H1 (cell line): ENCODE measurements around the gene THAP11. TPM values are rescaled to one million over a fixed set of nuclear protein-coding genes. Genes with fewer than 3 reads are reported as not detected.

Experiments
- CTCF ChIA-PET: fragments of 300-600 bp; sonication (Branson Sonifier 250); formaldehyde crosslinking; loops from one replicate; lab custom pipeline; 2021; ENCODE audit not compliant: partially characterized antibody; lab: Charles Lee
- POLR2A ChIA-PET: fragments of 300-600 bp; sonication (Branson Sonifier 250); formaldehyde crosslinking; loops from one replicate; lab custom pipeline; 2021; ENCODE audit warnings: inconsistent platforms; ENCODE audit not compliant: partially characterized antibody; lab: Charles Lee
- DNase-seq, 2 experiments: peaks; one replicate each; pipeline versions ENCODE4 v3.0.0 to v3.0.0-alpha.2; 2010 to 2022; ENCODE audit warnings: low spot score in 2 of 2, low read depth in 1 of 2, mixed read lengths in 1 of 2
- FAIRE-seq: peaks from 2 replicates; lab custom pipeline; 2011; peaks lifted over from hg19 to GRCh38; lab: Jason Lieb, UNC
- H2AFZ ChIP-seq: 2 replicates; pipeline ENCODE4 v1.8.1; 2012; ENCODE audit warnings: low read length, inconsistent platforms
- H2AK5ac ChIP-seq: 2 replicates; pipeline ENCODE4 v1.6.1; 2013; ENCODE audit warnings: low read depth, low read length
- H2BK120ac ChIP-seq: replicated peaks from 2 replicates; pipeline ENCODE3; 2013; ENCODE audit warnings: low read depth, low read length, inconsistent platforms
- H2BK12ac ChIP-seq: 2 replicates; pipeline ENCODE4 v1.6.1; 2013; ENCODE audit warnings: low read depth, low read length
- H2BK15ac ChIP-seq: 2 replicates; pipeline ENCODE4 v1.6.1; 2013; ENCODE audit warnings: low read length
- H2BK20ac ChIP-seq: 2 replicates; pipeline ENCODE4 v1.6.1; 2013; ENCODE audit warnings: low read length
- H2BK5ac ChIP-seq: 2 replicates; pipeline ENCODE4 v1.6.1; 2013; ENCODE audit warnings: low read depth, low read length
- H3K14ac ChIP-seq: 2 replicates; pipeline ENCODE4 v1.6.1; 2013; ENCODE audit warnings: inconsistent platforms; ENCODE audit not compliant: insufficient read length
- H3K18ac ChIP-seq: 2 replicates; pipeline ENCODE4 v1.6.1; 2013; ENCODE audit warnings: low read length; ENCODE audit errors: extremely low read depth
- H3K23ac ChIP-seq: 2 replicates; pipeline ENCODE4 v1.6.1; 2013; ENCODE audit warnings: inconsistent platforms; ENCODE audit not compliant: insufficient read length
- H3K23me2 ChIP-seq: 2 replicates; pipeline ENCODE4 v1.6.1; 2013; ENCODE audit warnings: low read depth, low read length
- H3K27ac ChIP-seq: 2 replicates; pipeline ENCODE4 v1.6.1; 2011; ENCODE audit warnings: low read depth, low read length, inconsistent platforms
- H3K27me3 ChIP-seq, 4 experiments: replicated peaks in 1 of 4; 1 replicate in 1 of 4; 2 replicates in 3 of 4; pipeline versions ENCODE4 v1.6.1 to v1.8.1; 2011 to 2013; ENCODE audit warnings: low read length in 3 of 4, mild to moderate bottlenecking in 3 of 4, inconsistent platforms in 2 of 4, mixed read lengths in 2 of 4, moderate library complexity in 1 of 4; ENCODE audit not compliant: control insufficient read depth in 3 of 4, insufficient read depth in 3 of 4; ENCODE audit errors: extremely low read depth in 1 of 4
- H3K36me3 ChIP-seq, 4 experiments: 2 replicates each; pipeline versions ENCODE4 v1.6.1 to v1.8.1; 2011 to 2013; ENCODE audit warnings: mild to moderate bottlenecking in 4 of 4, low read length in 3 of 4, moderate library complexity in 2 of 4, control low read depth in 1 of 4, inconsistent platforms in 1 of 4; ENCODE audit not compliant: insufficient read depth in 4 of 4, control insufficient read depth in 2 of 4
- H3K4ac ChIP-seq: replicated peaks from 2 replicates; pipeline ENCODE3; 2013; ENCODE audit warnings: low read length, low read depth, mixed read lengths, inconsistent platforms; ENCODE audit not compliant: insufficient read length
- H3K4me1 ChIP-seq, 4 experiments: replicated peaks in 1 of 4; 1 replicate in 1 of 4; 2 replicates in 3 of 4; pipeline versions ENCODE4 v1.6.1 to v1.8.1; 2011 to 2013; ENCODE audit warnings: low read length in 3 of 4, inconsistent platforms in 2 of 4, mixed read lengths in 1 of 4; ENCODE audit not compliant: insufficient read depth in 4 of 4, control insufficient read depth in 3 of 4
- H3K4me2 ChIP-seq, 2 experiments: 2 replicates each; pipeline versions ENCODE4 v1.6.1 to v1.8.1; 2011 to 2013; ENCODE audit warnings: low read depth in 2 of 2, low read length in 2 of 2, control low read depth in 1 of 2, inconsistent platforms in 1 of 2, mild to moderate bottlenecking in 1 of 2; ENCODE audit not compliant: insufficient read depth in 1 of 2
- H3K4me3 ChIP-seq, 4 experiments: fragments of 200-600, 300-600 bp in 1 of 4; sonication (generic), shearing (Covaris generic), sonication (Bioruptor Twin) in 1 of 4; 2 replicates each; pipeline versions ENCODE4 v1.5.1 to v1.8.1; 2011 to 2016; ENCODE audit warnings: low read length in 4 of 4, low read depth in 3 of 4, control low read depth in 2 of 4, inconsistent platforms in 2 of 4, mild to moderate bottlenecking in 2 of 4, mixed read lengths in 1 of 4, moderate library complexity in 1 of 4; ENCODE audit not compliant: insufficient read depth in 2 of 4; ENCODE audit errors: extremely low read depth in 1 of 4
- H3K56ac ChIP-seq: replicated peaks from 2 replicates; pipeline ENCODE3; 2013; ENCODE audit warnings: low read depth, mild to moderate bottlenecking, mixed read lengths, low read length, inconsistent platforms; ENCODE audit not compliant: insufficient read length
- H3K79me1 ChIP-seq: 2 replicates; pipeline ENCODE4 v1.6.1; 2013; ENCODE audit warnings: low read depth, low read length, control low read depth
- H3K79me2 ChIP-seq, 2 experiments: 2 replicates each; pipeline versions ENCODE4 v1.6.1 to v1.8.1; 2012 to 2013; ENCODE audit warnings: low read length in 2 of 2, mild to moderate bottlenecking in 2 of 2, inconsistent platforms in 1 of 2; ENCODE audit not compliant: insufficient read depth in 2 of 2, control insufficient read depth in 1 of 2
- H3K9ac ChIP-seq, 4 experiments: replicated peaks in 1 of 4; 1 replicate in 1 of 4; 2 replicates in 3 of 4; pipeline versions ENCODE4 v1.6.1 to v1.8.1; 2011 to 2013; ENCODE audit warnings: low read depth in 3 of 4, low read length in 3 of 4, control low read depth in 2 of 4, mild to moderate bottlenecking in 2 of 4, moderate library complexity in 2 of 4, inconsistent platforms in 1 of 4; ENCODE audit errors: extremely low read depth in 1 of 4
- H3K9me3 ChIP-seq, 2 experiments: 2 replicates each; pipeline versions ENCODE4 v1.6.1 to v1.8.1; 2012 to 2013; ENCODE audit warnings: mild to moderate bottlenecking in 2 of 2, moderate library complexity in 2 of 2, control low read depth in 1 of 2, inconsistent platforms in 1 of 2, low read depth in 1 of 2, low read length in 1 of 2, mixed read lengths in 1 of 2; ENCODE audit not compliant: insufficient read depth in 2 of 2
- H4K20me1 ChIP-seq, 2 experiments: replicated peaks in 1 of 2; 2 replicates each; pipeline versions ENCODE3 to v1.8.1; 2011 to 2013; ENCODE audit warnings: inconsistent platforms in 2 of 2, low read length in 2 of 2, mild to moderate bottlenecking in 1 of 2; ENCODE audit not compliant: insufficient read depth in 2 of 2, control insufficient read depth in 1 of 2
- H4K5ac ChIP-seq: 2 replicates; pipeline ENCODE4 v1.6.1; 2013; ENCODE audit warnings: low read length, low read depth, mixed read lengths, inconsistent platforms; ENCODE audit not compliant: insufficient read length
- H4K8ac ChIP-seq: 2 replicates; pipeline ENCODE4 v1.8.0; 2013; ENCODE audit warnings: mild to moderate bottlenecking, moderate library complexity, low read length, inconsistent platforms; ENCODE audit not compliant: insufficient read depth; ENCODE audit errors: extremely low read depth
- H4K91ac ChIP-seq: replicated peaks from 2 replicates; pipeline ENCODE3; 2013; ENCODE audit warnings: low read length, mixed read lengths, inconsistent platforms; ENCODE audit not compliant: insufficient read length
- BACH1 ChIP-seq: IDR thresholded peaks from 2 replicates; pipeline ENCODE4 v1.6.1; 2012; ENCODE audit warnings: low read length, improper control_type of control experiment
- EP300 ChIP-seq, 2 experiments: IDR thresholded peaks; 1 replicate in 1 of 2; 2 replicates in 1 of 2; pipeline ENCODE4 v1.6.1; 2011 to 2012; ENCODE audit warnings: low read depth in 2 of 2, low read length in 2 of 2, mild to moderate bottlenecking in 2 of 2, borderline replicate concordance in 1 of 2, inconsistent platforms in 1 of 2, moderate library complexity in 1 of 2
- JUND ChIP-seq: IDR thresholded peaks from 2 replicates; pipeline ENCODE4 v1.6.1; 2011; ENCODE audit warnings: mild to moderate bottlenecking, improper control_type of control experiment, low read length
- KDM4A ChIP-seq: IDR thresholded peaks from one replicate; pipeline ENCODE4 v1.7.1; 2012; ENCODE audit warnings: low read depth, mild to moderate bottlenecking, moderate library complexity, low read length, inconsistent platforms; ENCODE audit not compliant: severe bottlenecking
- MAFK ChIP-seq: IDR thresholded peaks from 2 replicates; pipeline ENCODE4 v1.6.1; 2012; ENCODE audit warnings: low read depth, mild to moderate bottlenecking, improper control_type of control experiment, low read length
- POLR2AphosphoS5 ChIP-seq: IDR thresholded peaks from 2 replicates; pipeline ENCODE4 v1.6.1; 2011; ENCODE audit warnings: low read depth, low read length
- RNF2 ChIP-seq: fragments of 200-900, 300-1000 bp; sonication (generic); IDR thresholded peaks from 2 replicates; pipeline ENCODE4 v1.7.1; 2016; ENCODE audit warnings: borderline replicate concordance, low read depth, mild to moderate bottlenecking, antibody characterized with exemption, low read length; ENCODE audit not compliant: poor library complexity, severe bottlenecking; ENCODE audit errors: missing control alignments
- SIRT6 ChIP-seq: IDR thresholded peaks from one replicate; pipeline ENCODE4 v1.7.1; 2012; ENCODE audit warnings: low read length, inconsistent platforms
- SRF ChIP-seq: IDR thresholded peaks from 2 replicates; pipeline ENCODE4 v1.6.1; 2011; ENCODE audit warnings: mild to moderate bottlenecking, low read depth, low read length, moderate library complexity
- WGBS, 2 experiments: shearing (Covaris generic) in 1 of 2; methylation state at CpG; one replicate each; pipeline versions ENCODE4 v1.1.6 to v1.1.7; 2013 to 2015; ENCODE audit warnings: low lambda C conversion rate in 2 of 2, mixed read lengths in 2 of 2, inconsistent platforms in 1 of 2, low coverage in 1 of 2, missing lambda C conversion rate in 1 of 2; ENCODE audit not compliant: insufficient replicate concordance in 2 of 2, insufficient coverage in 1 of 2, insufficient read length in 1 of 2; ENCODE audit errors: extremely low coverage in 1 of 2, missing lambda C conversion rate in 1 of 2; 5-methylcytosine and 5-hydroxymethylcytosine counted together
- polyA plus RNA-seq, 7 experiments: library from polyadenylated mRNA; depleted of rRNA in 3 of 7; stranded (reverse) in 5 of 7; unstranded in 2 of 7; fragments of >200 nt in 5 of 7; fragments of 200-250 nt in 2 of 7; gene quantifications; 1 replicate in 5 of 7; 2 replicates in 1 of 7; 4 replicates in 1 of 7; pipeline versions ENCODE4 v1.2.1 to v1.2.3, GENCODE V29; 2011 to 2013; ENCODE audit warnings: missing spikeins in 2 of 7, mixed read lengths in 2 of 7
- total RNA-seq: library from RNA; stranded (reverse); fragmentation: NEBNext Ultra II Directional; extraction: Animal tissue kit (Norgen Biotek cat#: 25700); gene quantifications from 2 replicates; pipeline ENCODE4 v1.2.1, GENCODE V29; 2021
- TF ChIP-seq, protein P1 (sequence below): IDR thresholded peaks from 2 replicates; pipeline ENCODE4 v1.6.1; 2012; ENCODE audit warnings: inconsistent platforms

The THAP11 gene
- total and polyA plus RNA-seq, 2 of the 8 experiments (the other 6 are each of a cell fraction or from before 2014, with no cell fraction given) = 50.8 to 54.8 TPM

DNA sequence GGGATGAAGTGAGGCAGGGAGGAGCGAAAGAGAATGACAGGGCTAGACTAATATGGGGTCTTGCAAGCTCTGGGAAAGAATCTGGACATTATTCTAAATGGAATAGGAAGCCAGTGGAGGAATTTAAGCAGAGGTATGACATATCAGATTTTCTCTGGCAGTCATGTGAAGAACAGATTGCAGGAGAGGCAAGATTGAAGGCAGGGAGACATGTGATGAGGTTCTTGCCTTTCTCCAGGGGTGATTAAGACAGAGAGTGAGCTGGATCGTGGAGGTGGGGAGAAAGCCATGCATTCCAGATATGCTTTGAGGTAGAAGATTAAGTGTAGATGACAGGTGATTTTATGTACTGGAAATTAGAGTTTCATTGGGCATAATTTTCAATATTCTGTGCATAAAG, 4.3 kb upstream of the THAP11 start:
- 91% methylated on average over 2 of the region's 2 CpGs; no CpG with 5 or more reads in 1 of the 2 experiments for WGBS, 2 experiments
- H2AFZ ChIP-seq = no peak overlapping the region
- no peak for DNase-seq
- H3K79me1 ChIP-seq = no peaks in the 10 kb centered on the region; the same call in 1 of the 2 replicates
- H4K91ac ChIP-seq = no peak overlapping the region
- H3K23me2 ChIP-seq = peaks cover 11% of the 10 kb centered on the region
- H4K8ac ChIP-seq = no peak overlapping the region
- no peak overlapping the region for H3K23ac ChIP-seq
- H2BK12ac ChIP-seq = no peak overlapping the region
- no peak overlapping the region for H3K4me3 ChIP-seq
- no peak overlapping the region for H3K27ac ChIP-seq
- no peak overlapping the region for H3K56ac ChIP-seq
- CTCF ChIA-PET = interaction anchor here (0.6 to 1.0 kb wide), 2 partner anchors 10 to 70 kb away, joined by 4 read pairs; partner anchors contain the start of gene CENPT
- H3K4me1 ChIP-seq = peaks cover 0 to 5% (median 3%) of the 10 kb centered on the region in 4 experiments; a peak in 4 of 7 replicates
- H3K27me3 ChIP-seq = no peaks in the 10 kb centered on the region
- no peak overlapping the region for H2BK5ac ChIP-seq
- H3K9ac ChIP-seq = no peak overlapping the region
- no peak overlapping the region for H3K4me2 ChIP-seq
- H2BK120ac ChIP-seq = no peak overlapping the region
- H3K14ac ChIP-seq = no peak overlapping the region
- POLR2A ChIA-PET = interaction anchor here (1.3 kb wide), 1 partner anchor 8 kb away, joined by 3 read pairs; no protein-coding TSS in a partner anchor
- H4K5ac ChIP-seq = no peak overlapping the region
- no peaks in the 10 kb centered on the region for H3K9me3 ChIP-seq
- H2AK5ac ChIP-seq = no peak overlapping the region
- 0 out of 2 replicates have a peak overlapping the region, but pooled peaks have one; percentile 72 for H2BK15ac ChIP-seq
- peaks cover 0 to 3% of the 10 kb centered on the region in 2 experiments; a peak in 2 of 4 replicates for H3K79me2 ChIP-seq
- peaks cover 0 to 3% of the 10 kb centered on the region in 2 experiments for H4K20me1 ChIP-seq
- FAIRE-seq = no peak
- H3K36me3 ChIP-seq = no peaks in the 10 kb centered on the region
- H3K4ac ChIP-seq = no peak overlapping the region
- H3K18ac ChIP-seq = no peak overlapping the region
- H2BK20ac ChIP-seq = no peak overlapping the region
- no peak for TF ChIP-seq SIRT6
- no peak for TF ChIP-seq BACH1
- no peak for TF ChIP-seq RNF2
- TF ChIP-seq, protein P1, sequence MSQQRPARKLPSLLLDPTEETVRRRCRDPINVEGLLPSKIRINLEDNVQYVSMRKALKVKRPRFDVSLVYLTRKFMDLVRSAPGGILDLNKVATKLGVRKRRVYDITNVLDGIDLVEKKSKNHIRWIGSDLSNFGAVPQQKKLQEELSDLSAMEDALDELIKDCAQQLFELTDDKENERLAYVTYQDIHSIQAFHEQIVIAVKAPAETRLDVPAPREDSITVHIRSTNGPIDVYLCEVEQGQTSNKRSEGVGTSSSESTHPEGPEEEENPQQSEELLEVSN = no peak
- no peak for TF ChIP-seq JUND
- TF ChIP-seq SRF = no peak
- no peak for TF ChIP-seq POLR2AphosphoS5
- TF ChIP-seq MAFK = no peak
- TF ChIP-seq KDM4A = no peak
- TF ChIP-seq EP300 (IDR thresholded peaks at IDR 0.05; ENCODE audit: borderline replicate concordance in 1 of 2, low read depth in 2 of 2, low read length in 2 of 2) = no peak
